Caco-2 (cell line): ENCODE results near the gene LDLRAD3. TPM values are rescaled to one million over a fixed set of nuclear protein-coding genes. Genes with fewer than 3 reads are reported as not detected.

ENCODE experiments used
- BruUV-seq: library from RNA; stranded (reverse); fragments of 400-500 nt; replicated peaks from 2 replicates; lab custom pipeline; 2021; lab: Mats Ljungman, UMichigan
- CTCF ChIA-PET: fragments of 300-600 bp; sonication (Branson Sonifier 250); formaldehyde crosslinking; loops from one replicate; lab custom pipeline; 2022; ENCODE audit warnings: antibody characterized with exemption; lab: Charles Lee
- POLR2A ChIA-PET: fragments of 300-600 bp; sonication (Branson Sonifier 250); formaldehyde crosslinking; loops from one replicate; lab custom pipeline; 2022; ENCODE audit warnings: antibody characterized with exemption; lab: Charles Lee
- DNase-seq, 2 experiments: peaks; one replicate each; pipeline versions ENCODE4 v3.0.0 to v3.0.0-alpha.2; 2020 to 2022
- H3K27me3 ChIP-seq: replicated peaks from 2 replicates; pipeline ENCODE4 v1.6.0; 2011; ENCODE audit warnings: low read length; ENCODE audit not compliant: control insufficient read depth, insufficient read depth
- H3K36me3 ChIP-seq: 2 replicates; pipeline ENCODE4 v1.5.1; 2011; ENCODE audit warnings: low read length; ENCODE audit not compliant: control insufficient read depth, insufficient read depth
- H3K4me1 ChIP-seq: fragments of 250-450 bp; sonication (Bioruptor Pico); 2 replicates; pipeline ENCODE4 v1.5.1; 2020; ENCODE audit warnings: mild to moderate bottlenecking
- H3K4me3 ChIP-seq: 2 replicates; pipeline ENCODE4 v1.5.1; 2011; ENCODE audit warnings: low read depth, mild to moderate bottlenecking, control low read depth, low read length
- H3K9me3 ChIP-seq: fragments of 250-450 bp; sonication (Bioruptor Pico); 2 replicates; pipeline ENCODE4 v1.5.1; 2020; ENCODE audit warnings: mild to moderate bottlenecking, moderate library complexity
- H3K27ac Mint-ChIP-seq: one replicate; pipeline ENCODE4 v1.8.0; 2022; ENCODE audit warnings: mixed read lengths; ENCODE audit not compliant: unreplicated experiment
- H3K27me3 Mint-ChIP-seq: one replicate; pipeline ENCODE4 v1.8.0; 2022; ENCODE audit warnings: mixed read lengths; ENCODE audit not compliant: insufficient read depth, unreplicated experiment
- H3K36me3 Mint-ChIP-seq: one replicate; pipeline ENCODE4 v1.8.0; 2022; ENCODE audit warnings: mild to moderate bottlenecking, mixed read lengths; ENCODE audit not compliant: insufficient read depth, unreplicated experiment
- H3K4me1 Mint-ChIP-seq: one replicate; pipeline ENCODE4 v1.8.0; 2022; ENCODE audit warnings: low read depth, mixed read lengths; ENCODE audit not compliant: unreplicated experiment
- H3K4me3 Mint-ChIP-seq: one replicate; pipeline ENCODE4 v1.8.0; 2022; ENCODE audit warnings: mild to moderate bottlenecking, moderate library complexity, mixed read lengths; ENCODE audit not compliant: unreplicated experiment
- H3K9me3 Mint-ChIP-seq: one replicate; pipeline ENCODE4 v1.8.0; 2022; ENCODE audit warnings: mixed read lengths; ENCODE audit not compliant: unreplicated experiment
- intact Hi-C: fragments of 100-400 bp; cut with micrococcal nuclease; formaldehyde crosslinking; loops from one replicate; pipeline ENCODE4 v1.10.0; 2022; ENCODE audit not compliant: unreplicated experiment
- total RNA-seq: library from RNA; stranded (reverse); gene quantifications from 2 replicates; pipeline ENCODE4 v1.2.3, GENCODE V29; 2022
- TF ChIP-seq, protein P1 (sequence below), 2 experiments: fragments of 200-600 bp in 1 of 2; IDR thresholded peaks; 1 replicate in 1 of 2; 2 replicates in 1 of 2; pipeline versions ENCODE4 v1.5.1 to v1.8.0; 2011 to 2022; ENCODE audit warnings: antibody characterized with exemption in 1 of 2, control low read depth in 1 of 2, inconsistent platforms in 1 of 2, low read depth in 1 of 2, low read length in 1 of 2, mild to moderate bottlenecking in 1 of 2, moderate library complexity in 1 of 2; ENCODE audit not compliant: insufficient read depth in 1 of 2, severe bottlenecking in 1 of 2, unreplicated experiment in 1 of 2

Gene LDLRAD3
- total RNA-seq, 1 experiment from 2014 or later = 9.9 TPM

GRCh38 chr11:36109590-36109849 lies 165.7 kb downstream of the LDLRAD3 start:
- CTCF ChIA-PET = no interaction called here
- H3K9me3 ChIP-seq = no peaks in the 10 kb centered on the region
- Mint-ChIP-seq H3K4me1 (no peaks in the 10 kb centered on the region), H3K9me3 (peaks cover 7% of the 10 kb centered on the region), H3K36me3 (no peaks in the 10 kb centered on the region), H3K27me3 (no peaks in the 10 kb centered on the region), H3K27ac (no peak overlapping the region), H3K4me3 (no peak overlapping the region)
- BruUV-seq = no TSS peak
- POLR2A ChIA-PET = interaction anchor here (0.6 kb wide), 1 partner anchor 74 kb away, joined by 3 read pairs; no protein-coding TSS in a partner anchor
- intact Hi-C loops = no loop called here
- no peak overlapping the region for H3K4me3 ChIP-seq
- no peak for DNase-seq
- TF ChIP-seq, protein P1, sequence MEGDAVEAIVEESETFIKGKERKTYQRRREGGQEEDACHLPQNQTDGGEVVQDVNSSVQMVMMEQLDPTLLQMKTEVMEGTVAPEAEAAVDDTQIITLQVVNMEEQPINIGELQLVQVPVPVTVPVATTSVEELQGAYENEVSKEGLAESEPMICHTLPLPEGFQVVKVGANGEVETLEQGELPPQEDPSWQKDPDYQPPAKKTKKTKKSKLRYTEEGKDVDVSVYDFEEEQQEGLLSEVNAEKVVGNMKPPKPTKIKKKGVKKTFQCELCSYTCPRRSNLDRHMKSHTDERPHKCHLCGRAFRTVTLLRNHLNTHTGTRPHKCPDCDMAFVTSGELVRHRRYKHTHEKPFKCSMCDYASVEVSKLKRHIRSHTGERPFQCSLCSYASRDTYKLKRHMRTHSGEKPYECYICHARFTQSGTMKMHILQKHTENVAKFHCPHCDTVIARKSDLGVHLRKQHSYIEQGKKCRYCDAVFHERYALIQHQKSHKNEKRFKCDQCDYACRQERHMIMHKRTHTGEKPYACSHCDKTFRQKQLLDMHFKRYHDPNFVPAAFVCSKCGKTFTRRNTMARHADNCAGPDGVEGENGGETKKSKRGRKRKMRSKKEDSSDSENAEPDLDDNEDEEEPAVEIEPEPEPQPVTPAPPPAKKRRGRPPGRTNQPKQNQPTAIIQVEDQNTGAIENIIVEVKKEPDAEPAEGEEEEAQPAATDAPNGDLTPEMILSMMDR (IDR thresholded peaks at IDR 0.05; ENCODE audit: insufficient read depth in 1 of 2, low read depth in 1 of 2, low read length in 1 of 2, severe bottlenecking in 1 of 2, unreplicated experiment in 1 of 2) = no peak
- H3K36me3 ChIP-seq = no peaks in the 10 kb centered on the region
- no peaks in the 10 kb centered on the region for H3K4me1 ChIP-seq
- H3K27me3 ChIP-seq = no peaks in the 10 kb centered on the region

- no peaks in the 10 kb centered on the region for H3K27me3 Mint-ChIP-seq
- BruUV-seq = no TSS peak
- Histone ChIP-seq H3K4me1 (no peaks in the 10 kb centered on the region), H3K36me3 (no peaks in the 10 kb centered on the region), H3K9me3 (no peaks in the 10 kb centered on the region), H3K4me3 (no peak overlapping the region), H3K27me3 (no peaks in the 10 kb centered on the region)
- intact Hi-C loops = no loop called here
- DNase-seq = no peak
- POLR2A ChIA-PET = interaction anchor here (0.6 kb wide), 1 partner anchor 75 kb away, joined by 3 read pairs; no protein-coding TSS in a partner anchor
- peaks cover 7% of the 10 kb centered on the region for H3K9me3 Mint-ChIP-seq
- no peak overlapping the region for H3K27ac Mint-ChIP-seq
- TF ChIP-seq, protein P1 (IDR thresholded peaks at IDR 0.05; ENCODE audit: insufficient read depth in 1 of 2, low read depth in 1 of 2, low read length in 1 of 2, severe bottlenecking in 1 of 2, unreplicated experiment in 1 of 2) = no peak
- H3K4me1 Mint-ChIP-seq = no peaks in the 10 kb centered on the region
- no peak overlapping the region for H3K4me3 Mint-ChIP-seq
- no peaks in the 10 kb centered on the region for H3K36me3 Mint-ChIP-seq
- CTCF ChIA-PET = no interaction called here
Measured at GRCh38 chr11:36109850-36110606, 166.2 kb downstream of the LDLRAD3 start.

GRCh38 chr11:36110668-36111410 lies 167.0 kb downstream of the LDLRAD3 start:
- no peak overlapping the region for H3K27ac Mint-ChIP-seq
- POLR2A ChIA-PET = no interaction called here
- no peak overlapping the region for H3K4me3 ChIP-seq

More at GRCh38 chr11:36110668-36111410, 167.0 kb downstream of the LDLRAD3 start:
- TF ChIP-seq, protein P1 (IDR thresholded peaks at IDR 0.05; ENCODE audit: insufficient read depth in 1 of 2, low read depth in 1 of 2, low read length in 1 of 2, severe bottlenecking in 1 of 2, unreplicated experiment in 1 of 2) = no peak
- intact Hi-C loops = no loop called here
- no peaks in the 10 kb centered on the region for H3K27me3 Mint-ChIP-seq
- CTCF ChIA-PET = no interaction called here
- H3K36me3 ChIP-seq = no peaks in the 10 kb centered on the region
- H3K9me3 ChIP-seq = no peaks in the 10 kb centered on the region
- H3K4me3 Mint-ChIP-seq = no peak overlapping the region
- H3K36me3 Mint-ChIP-seq = no peaks in the 10 kb centered on the region
- no peaks in the 10 kb centered on the region for H3K4me1 ChIP-seq
- no peaks in the 10 kb centered on the region for H3K27me3 ChIP-seq
- no peak for DNase-seq
- peaks cover 7% of the 10 kb centered on the region for H3K9me3 Mint-ChIP-seq
- H3K4me1 Mint-ChIP-seq = no peaks in the 10 kb centered on the region
- no TSS peak for BruUV-seq
